SJSA1 (cell line): Measurements from ENCODE around the gene TPSD1. TPM values are rescaled to one million over a fixed set of nuclear protein-coding genes. Genes with fewer than 3 reads are reported as not detected.
"Not testable (repeated sequence)": the region's sequence is repeated elsewhere in the genome, so short reads cannot be mapped to it uniquely, and the experiment has no call there.

Experiments used
- DNase-seq, 2 experiments: peaks; one replicate each; pipeline ENCODE4 v3.0.0-alpha.2; 2015 to 2020; ENCODE audit warnings: low spot score in 2 of 2, low read depth in 1 of 2
- H3K27ac ChIP-seq: fragments of 250-450 bp; sonication (Bioruptor Pico); 2 replicates; pipeline ENCODE4 v1.5.1; 2020; ENCODE audit warnings: mild to moderate bottlenecking, moderate library complexity
- H3K27me3 ChIP-seq: fragments of 250-450 bp; sonication (Bioruptor Pico); replicated peaks from 2 replicates; pipeline ENCODE4 v1.5.1; 2020; ENCODE audit warnings: mild to moderate bottlenecking, moderate library complexity
- H3K36me3 ChIP-seq: fragments of 250-450 bp; sonication (Bioruptor Pico); 2 replicates; pipeline ENCODE4 v1.5.1; 2020; ENCODE audit warnings: mild to moderate bottlenecking
- H3K4me1 ChIP-seq: fragments of 250-450 bp; sonication (Bioruptor Pico); replicated peaks from 2 replicates; pipeline ENCODE4 v1.6.1; 2021; ENCODE audit warnings: mild to moderate bottlenecking
- H3K4me3 ChIP-seq: fragments of 250-450 bp; sonication (Bioruptor Pico); 2 replicates; pipeline ENCODE4 v1.5.1; 2020; ENCODE audit warnings: mild to moderate bottlenecking
- H3K9me3 ChIP-seq: fragments of 250-450 bp; sonication (Bioruptor Pico); replicated peaks from 2 replicates; pipeline ENCODE4 v1.5.1; 2020; ENCODE audit warnings: mild to moderate bottlenecking
- total RNA-seq: library from RNA; depleted of rRNA; stranded (reverse); fragments of >200 nt; shearing (Covaris generic); gene quantifications from 2 replicates; pipeline ENCODE4 v1.2.3, GENCODE V29; 2014

The TPSD1 gene
- total RNA-seq, 1 experiment from 2014 or later, result not detected

DNA sequence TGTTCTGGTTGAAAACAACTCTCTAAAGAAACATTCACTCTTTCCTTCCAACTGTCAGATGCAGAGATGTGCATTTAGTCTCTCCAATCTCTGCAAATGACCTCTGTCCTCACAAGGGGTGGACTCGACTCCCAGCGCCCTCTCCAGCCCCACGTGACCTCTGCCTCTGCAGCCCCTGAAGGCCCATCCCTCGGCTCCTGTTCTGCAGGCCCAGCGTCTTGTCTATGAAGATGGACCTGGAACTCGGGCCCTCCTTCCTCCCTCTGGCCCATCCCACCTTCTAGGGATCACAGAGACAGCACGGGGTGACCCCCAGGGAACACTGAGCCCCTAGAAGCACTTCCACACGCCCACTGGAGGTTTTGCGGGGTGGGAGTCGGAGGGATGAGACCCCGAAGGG is 12.5 kb upstream of the TPSD1 start:
- not testable (repeated sequence) for H3K36me3 ChIP-seq, H3K4me3 ChIP-seq, H3K27ac ChIP-seq, H3K4me1 ChIP-seq, H3K9me3 ChIP-seq, DNase-seq
- H3K27me3 ChIP-seq, result peaks cover 26% of the 10 kb centered on the region

DNA sequence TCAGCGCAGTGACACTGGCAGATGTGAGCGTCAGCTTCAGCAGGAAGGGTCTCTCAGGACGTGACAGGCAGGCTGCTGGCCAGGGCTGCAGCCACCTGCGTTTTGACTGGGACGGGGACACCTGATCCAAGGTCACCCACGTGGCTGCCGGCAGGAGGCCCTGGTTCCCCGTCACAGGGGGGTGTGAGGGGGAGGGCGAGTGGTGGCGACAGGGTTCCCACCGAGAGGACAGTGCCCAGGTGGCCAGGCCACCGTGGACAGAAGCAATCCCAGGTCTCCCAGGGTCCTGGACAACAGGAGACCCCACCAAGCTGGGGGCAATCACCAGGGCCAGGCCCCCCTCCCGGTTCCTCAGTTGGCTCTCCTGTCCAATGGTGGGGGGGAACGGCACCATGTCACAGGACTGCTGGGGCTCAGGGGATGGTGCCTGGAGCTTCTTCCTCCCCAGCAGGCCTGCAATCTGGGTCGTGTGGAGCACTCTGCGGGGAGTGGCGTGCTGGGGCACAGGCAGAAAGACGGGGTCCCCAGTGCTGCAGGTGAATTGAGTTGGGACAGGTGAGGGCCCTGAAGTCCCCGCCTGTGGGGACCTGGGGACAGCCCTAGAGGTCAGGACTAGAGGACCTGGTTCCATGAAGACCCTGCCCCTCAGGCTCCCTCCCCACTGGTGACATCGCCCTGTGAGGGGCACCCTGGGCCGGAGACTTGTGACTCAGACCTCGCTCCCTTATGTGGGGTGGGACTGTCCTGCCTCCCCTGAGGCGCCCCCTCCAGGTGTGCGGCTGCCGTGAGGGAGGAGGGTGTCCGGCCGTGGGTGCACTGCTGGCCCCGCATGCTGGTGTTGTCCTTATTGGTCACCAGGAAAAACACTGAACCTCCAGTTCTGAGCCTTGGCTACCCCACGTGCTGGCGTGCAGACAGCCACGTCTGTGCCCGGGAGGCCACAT is 11.7 kb upstream of the TPSD1 start:
- DNase-seq, H3K9me3 ChIP-seq, H3K4me1 ChIP-seq, H3K4me3 ChIP-seq, H3K36me3 ChIP-seq, H3K27ac ChIP-seq: not testable (repeated sequence)
- peaks cover 23% of the 10 kb centered on the region for H3K27me3 ChIP-seq

DNA sequence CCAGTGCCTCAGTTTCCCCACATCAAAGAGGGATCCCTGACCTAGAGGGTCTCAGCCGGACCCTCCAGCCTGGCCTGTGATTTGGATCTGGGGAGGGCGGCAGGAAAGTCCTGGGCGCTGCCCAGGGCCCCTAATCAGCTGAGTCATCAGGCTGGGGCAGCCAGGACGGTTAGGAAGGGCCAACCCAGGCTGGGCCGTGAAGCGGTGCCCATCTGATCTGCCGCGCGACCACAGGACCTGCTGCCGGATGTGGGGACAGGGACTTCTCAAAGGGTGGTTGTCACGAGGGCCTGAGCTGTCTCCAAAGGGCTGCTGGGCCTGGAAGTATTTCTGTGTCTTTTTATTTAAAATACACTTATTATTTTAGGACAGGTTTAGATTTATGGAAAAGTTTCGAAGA is 11.0 kb upstream of the TPSD1 start:
- no peaks in the 10 kb centered on the region for H3K36me3 ChIP-seq
- no peaks in the 10 kb centered on the region; the same call in 1 of the 2 replicates for H3K4me1 ChIP-seq
- no peak overlapping the region for H3K4me3 ChIP-seq
- no peaks in the 10 kb centered on the region for H3K9me3 ChIP-seq
- no peak overlapping the region for H3K27ac ChIP-seq
- H3K27me3 ChIP-seq, result peaks cover 23% of the 10 kb centered on the region
- DNase-seq, result no peak

DNA sequence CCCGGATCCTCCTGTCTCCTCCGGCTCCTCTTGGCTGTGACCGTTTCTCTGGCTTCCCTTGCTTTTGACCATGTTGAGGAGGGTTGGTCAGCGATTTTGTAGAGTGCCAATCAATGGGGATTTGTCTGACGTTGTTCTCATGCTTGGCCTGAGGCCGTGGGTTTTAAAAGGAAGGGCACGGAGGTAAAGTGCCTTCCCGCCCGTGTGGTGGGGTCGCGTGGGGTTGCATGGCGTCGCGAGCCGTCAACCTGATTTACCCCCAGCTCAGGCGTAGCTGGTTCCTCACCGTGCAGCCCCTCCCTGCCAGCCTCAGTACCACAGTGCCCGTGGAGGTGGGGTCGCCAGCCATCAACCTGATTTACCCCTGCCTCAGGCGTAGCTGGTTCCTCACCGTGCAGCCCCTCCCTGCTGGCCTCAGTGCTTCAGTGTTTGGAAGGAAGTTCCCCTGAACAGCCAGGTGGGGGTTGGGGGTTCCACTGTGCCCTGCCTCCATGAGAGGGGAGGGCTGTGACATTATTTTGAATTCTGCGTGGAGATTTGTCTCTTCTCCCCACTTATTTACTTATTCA is 10.3 kb upstream of the TPSD1 start:
- Histone ChIP-seq H3K4me3 (no peak overlapping the region), H3K36me3 (no peaks in the 10 kb centered on the region), H3K9me3 (no peaks in the 10 kb centered on the region), H3K4me1 (no peaks in the 10 kb centered on the region; the same call in 1 of the 2 replicates), H3K27ac (no peak overlapping the region), H3K27me3 (peaks cover 23% of the 10 kb centered on the region)
- DNase-seq, result no peak

DNA sequence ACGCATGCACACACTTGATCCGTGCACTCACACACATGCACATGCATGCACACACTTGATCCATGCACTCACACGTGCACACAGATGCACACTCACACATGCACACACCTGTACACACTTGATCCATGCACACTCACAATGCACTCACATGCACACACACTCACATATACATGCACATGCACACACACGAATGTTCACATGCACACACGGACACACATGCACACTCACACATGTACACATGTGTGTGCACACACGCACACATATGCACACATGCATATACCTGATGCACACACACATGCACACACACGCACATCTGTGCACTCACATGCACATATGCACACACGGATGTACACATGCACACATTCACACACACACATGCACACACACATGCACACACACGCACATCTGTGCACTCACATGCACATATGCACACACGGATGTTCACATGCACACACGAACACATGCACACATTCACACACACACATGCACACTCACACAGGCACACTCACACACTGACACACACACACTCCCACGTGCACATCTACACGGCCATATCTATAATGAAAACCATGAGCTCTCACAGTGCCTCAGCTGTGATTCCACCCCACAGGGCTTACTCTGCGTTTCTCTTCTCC is 7.8 kb upstream of the TPSD1 start:
- DNase-seq, H3K36me3 ChIP-seq, H3K27ac ChIP-seq, H3K4me1 ChIP-seq, H3K4me3 ChIP-seq, H3K9me3 ChIP-seq: not testable (repeated sequence)
- peaks cover 23% of the 10 kb centered on the region for H3K27me3 ChIP-seq

DNA sequence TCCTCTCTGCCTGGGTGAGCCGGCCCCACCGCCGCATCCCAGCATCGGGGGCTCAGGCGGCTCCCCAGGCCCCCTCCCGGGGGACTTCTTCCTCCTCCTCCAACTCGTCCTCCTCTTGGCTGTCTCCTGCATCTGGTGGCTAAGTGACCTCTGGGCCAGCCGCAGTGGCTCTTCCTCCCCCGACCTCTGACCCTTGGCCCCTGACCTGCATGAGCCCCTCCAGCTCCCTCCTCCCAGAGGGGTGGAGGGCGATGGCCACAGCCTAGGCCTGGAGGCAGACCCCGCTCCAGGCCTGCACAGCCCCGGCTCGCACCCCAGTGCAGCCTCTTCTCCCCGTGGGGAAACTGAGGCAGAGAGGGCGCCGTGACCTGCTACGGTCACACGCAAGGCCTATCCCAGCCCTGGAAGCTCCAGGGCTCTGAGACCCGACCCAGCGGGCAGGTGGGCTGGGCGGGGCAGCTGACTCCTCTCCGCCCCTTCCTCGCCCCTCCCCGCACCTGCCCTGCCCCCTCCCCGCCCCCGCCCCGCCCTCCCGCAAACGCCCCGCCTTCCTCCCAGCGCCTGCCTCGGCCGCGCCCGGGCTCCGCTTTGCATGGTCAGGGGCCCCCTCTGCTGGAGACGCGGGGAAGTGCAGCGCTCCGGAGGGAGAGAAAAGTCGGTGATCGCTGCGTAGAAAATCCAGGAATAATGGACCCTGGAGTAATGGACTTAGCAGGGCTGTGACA is 6.7 kb upstream of the TPSD1 start:
- not testable (repeated sequence) for H3K4me3 ChIP-seq, H3K27ac ChIP-seq, H3K4me1 ChIP-seq, DNase-seq, H3K36me3 ChIP-seq, H3K9me3 ChIP-seq
- H3K27me3 ChIP-seq, result peaks cover 23% of the 10 kb centered on the region

DNA sequence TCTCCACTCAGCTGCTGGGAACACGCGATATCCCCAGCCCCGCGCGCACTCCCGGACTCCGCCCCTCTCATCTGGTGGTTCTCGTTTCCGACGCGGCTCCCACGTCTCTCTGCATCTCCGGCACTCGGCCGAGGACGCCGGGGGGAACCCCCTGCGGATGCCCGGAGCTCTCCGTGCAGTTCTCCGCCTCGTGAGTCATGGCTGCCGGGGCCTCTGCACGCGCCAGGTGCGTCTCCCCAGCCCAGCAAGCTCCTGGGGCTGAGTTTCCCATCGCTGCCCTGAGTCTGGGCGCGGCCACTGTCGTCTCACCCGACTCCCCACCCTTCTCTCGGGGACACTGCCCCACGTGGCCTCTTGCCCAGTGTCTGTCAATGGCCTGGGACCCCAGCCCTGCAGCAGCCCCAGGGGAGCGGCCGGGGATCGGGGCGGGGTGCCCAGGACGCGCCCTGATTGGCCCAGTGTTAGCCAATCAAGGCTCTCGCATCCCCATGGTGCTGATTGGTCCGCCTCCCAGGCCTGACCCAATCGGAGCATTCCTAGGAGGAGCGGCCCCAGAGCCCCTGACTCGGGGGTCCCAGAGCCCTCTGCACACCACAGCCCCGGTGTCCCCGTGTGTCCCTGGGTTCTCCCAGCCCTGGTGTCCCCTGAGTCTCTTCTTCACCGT is 2.0 kb upstream of the TPSD1 start:
- not testable (repeated sequence) for H3K36me3 ChIP-seq, H3K4me1 ChIP-seq

DNA sequence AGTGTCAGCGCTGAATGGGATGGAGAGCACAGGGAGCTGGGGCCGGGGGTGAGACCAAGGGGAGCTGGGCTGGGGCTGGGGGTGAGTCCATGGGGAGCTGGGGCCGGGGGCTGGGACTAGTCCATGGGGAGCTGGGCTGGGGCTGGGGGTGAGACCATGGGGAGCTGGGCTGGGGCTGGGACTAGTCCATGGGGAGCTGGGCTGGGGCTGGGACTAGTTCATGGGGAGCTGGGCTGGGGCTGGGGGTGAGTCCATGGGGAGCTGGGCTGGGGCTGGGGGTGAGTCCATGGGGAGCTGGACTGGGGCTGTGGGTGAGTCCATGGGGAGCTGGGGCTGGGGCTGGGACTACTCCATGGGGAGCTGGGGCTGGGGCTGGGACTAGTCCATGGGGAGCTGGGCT is 1.0 kb upstream of the TPSD1 start:
- not testable (repeated sequence) for H3K4me1 ChIP-seq, H3K27ac ChIP-seq

More for the DNA sequence above, 2.0 kb upstream of the TPSD1 start:
- not testable (repeated sequence) for H3K9me3 ChIP-seq, DNase-seq, H3K27ac ChIP-seq, H3K27me3 ChIP-seq, H3K4me3 ChIP-seq

DNA sequence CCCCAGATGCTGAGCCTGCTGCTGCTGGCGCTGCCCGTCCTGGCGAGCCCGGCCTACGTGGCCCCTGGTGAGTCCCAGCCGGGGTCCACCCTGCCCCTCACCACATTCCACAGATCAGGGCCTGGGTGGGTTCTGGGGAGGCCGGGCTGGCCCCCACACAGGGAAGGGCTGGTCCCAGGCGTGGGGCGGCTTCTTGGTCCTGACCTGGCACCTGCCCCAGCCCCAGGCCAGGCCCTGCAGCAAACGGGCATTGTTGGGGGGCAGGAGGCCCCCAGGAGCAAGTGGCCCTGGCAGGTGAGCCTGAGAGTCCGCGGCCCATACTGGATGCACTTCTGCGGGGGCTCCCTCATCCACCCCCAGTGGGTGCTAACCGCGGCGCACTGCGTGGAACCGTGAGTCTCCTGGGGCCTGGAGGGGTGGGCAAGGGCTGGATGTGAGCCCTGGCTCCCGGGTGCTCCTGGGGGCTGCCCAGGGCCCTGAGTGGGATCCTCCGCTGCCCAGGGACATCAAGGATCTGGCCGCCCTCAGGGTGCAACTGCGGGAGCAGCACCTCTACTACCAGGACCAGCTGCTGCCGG is 516 bp downstream of the TPSD1 start:
- not testable (repeated sequence) for H3K4me3 ChIP-seq, H3K36me3 ChIP-seq, DNase-seq, H3K4me1 ChIP-seq, H3K27ac ChIP-seq, H3K9me3 ChIP-seq
- H3K27me3 ChIP-seq, result peaks cover 26% of the 10 kb centered on the region

More for the DNA sequence above, 1.0 kb upstream of the TPSD1 start:
- H3K9me3 ChIP-seq, H3K4me3 ChIP-seq, DNase-seq, H3K36me3 ChIP-seq: not testable (repeated sequence)
- H3K27me3 ChIP-seq, result peaks cover 14% of the 10 kb centered on the region

DNA sequence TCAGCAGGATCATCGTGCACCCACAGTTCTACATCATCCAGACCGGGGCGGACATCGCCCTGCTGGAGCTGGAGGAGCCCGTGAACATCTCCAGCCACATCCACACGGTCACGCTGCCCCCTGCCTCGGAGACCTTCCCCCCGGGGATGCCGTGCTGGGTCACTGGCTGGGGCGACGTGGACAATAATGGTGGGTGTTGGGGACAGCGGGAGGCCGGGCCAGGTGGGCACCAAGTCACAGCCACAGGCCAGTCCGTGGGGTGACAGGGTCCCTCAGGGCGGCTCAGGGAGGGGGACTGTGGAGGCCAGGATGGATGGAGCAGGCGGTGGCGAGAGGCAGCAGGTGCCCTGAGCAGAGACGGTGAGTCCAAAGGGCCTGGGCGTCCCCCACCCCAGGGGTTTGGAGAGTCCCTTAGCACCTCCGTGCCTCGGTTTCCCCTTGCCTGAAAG is 1.0 kb downstream of the TPSD1 start:
- Histone ChIP-seq H3K4me1 (no peaks in the 10 kb centered on the region), H3K27me3 (peaks cover 31% of the 10 kb centered on the region), H3K4me3 (no peak overlapping the region), H3K27ac (no peak overlapping the region), H3K36me3 (no peaks in the 10 kb centered on the region), H3K9me3 (no peaks in the 10 kb centered on the region)
- DNase-seq, result no peak

DNA sequence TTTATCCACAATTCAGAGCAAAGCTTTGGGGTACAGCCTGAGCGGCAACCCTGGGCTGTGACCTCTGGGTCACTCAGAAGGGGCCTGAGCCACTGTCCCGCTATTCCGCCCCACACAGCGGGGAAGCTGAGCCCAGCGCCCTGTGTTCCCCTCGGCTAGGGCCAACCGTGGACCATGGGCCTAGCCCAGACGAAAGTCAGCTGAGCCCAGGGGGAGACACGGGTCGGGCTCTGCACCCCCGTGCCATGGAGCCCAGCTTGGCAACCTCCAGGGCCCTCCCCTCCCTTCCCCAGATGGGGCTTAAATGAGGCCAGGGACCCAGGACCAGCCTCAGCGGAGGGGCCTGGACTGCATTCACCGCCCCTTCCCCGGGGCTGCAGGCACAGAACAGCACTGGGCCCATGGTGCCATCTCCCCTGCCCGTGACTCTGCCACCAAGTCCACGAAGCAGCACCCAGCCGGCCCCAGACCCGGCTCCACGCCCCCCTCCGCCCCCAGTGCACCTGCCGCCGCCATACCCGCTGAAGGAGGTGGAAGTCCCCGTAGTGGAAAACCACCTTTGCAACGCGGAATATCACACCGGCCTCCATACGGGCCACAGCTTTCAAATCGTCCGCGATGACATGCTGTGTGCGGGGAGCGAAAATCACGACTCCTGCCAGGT is 1.8 kb downstream of the TPSD1 start:
- H3K9me3 ChIP-seq, result no peaks in the 10 kb centered on the region
- H3K27ac ChIP-seq, result no peak overlapping the region
- DNase-seq, result no peak
- H3K4me1 ChIP-seq, result no peaks in the 10 kb centered on the region
- no peak overlapping the region for H3K4me3 ChIP-seq
- peaks cover 39% of the 10 kb centered on the region for H3K27me3 ChIP-seq
- H3K36me3 ChIP-seq, result no peaks in the 10 kb centered on the region

DNA sequence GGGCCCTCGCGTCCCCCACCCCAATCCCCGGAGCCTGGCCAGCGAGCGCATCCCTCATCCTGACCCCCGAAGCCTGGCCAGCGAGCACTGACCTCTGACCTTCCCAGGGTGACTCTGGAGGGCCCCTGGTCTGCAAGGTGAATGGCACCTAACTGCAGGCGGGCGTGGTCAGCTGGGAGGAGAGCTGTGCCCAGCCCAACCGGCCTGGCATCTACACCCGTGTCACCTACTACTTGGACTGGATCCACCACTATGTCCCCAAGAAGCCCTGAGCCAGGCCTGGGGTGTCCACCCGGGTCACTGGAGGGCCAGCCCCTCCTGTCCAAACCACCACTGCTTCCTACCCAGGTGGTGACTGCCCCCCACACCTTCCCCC is 2.3 kb downstream of the TPSD1 start:
- Histone ChIP-seq H3K4me3 (no peak overlapping the region), H3K36me3 (no peaks in the 10 kb centered on the region), H3K4me1 (no peaks in the 10 kb centered on the region), H3K9me3 (no peaks in the 10 kb centered on the region), H3K27me3 (peaks cover 42% of the 10 kb centered on the region), H3K27ac (no peak overlapping the region)
- DNase-seq, result no peak
